Limb (tissue), 2 donors: ENCODE data around the gene PGAM4.
"Not testable (repeated sequence)": the region's sequence is repeated elsewhere in the genome, so short reads cannot be mapped to it uniquely, and the experiment has no call there.

Experiments used
- DNase-seq, 2 donors: peaks; one replicate each; pipeline ENCODE4 v3.0.0-alpha.2; 2016; ENCODE audit errors: extremely low spot score in 2 of 2

PGAM4 gene

GRCh38 chrX:77925764-77926163, 43.7 kb downstream of the PGAM4 start:
- no peak for DNase-seq

GRCh38 chrX:77924320-77924859, 45.0 kb downstream of the PGAM4 start:
- no peak for DNase-seq

- no peak for DNase-seq
Measured at GRCh38 chrX:77922787-77923186, 46.7 kb downstream of the PGAM4 start.

GRCh38 chrX:77919370-77919769, 50.1 kb downstream of the PGAM4 start:
- not testable (repeated sequence) for DNase-seq

- DNase-seq, result no peak
Measured at GRCh38 chrX:77918568-77918967, 50.9 kb downstream of the PGAM4 start.
